ENCODE measurements around the gene TGFBR3. TPM values are rescaled to one million over a fixed set of nuclear protein-coding genes. Genes with fewer than 3 reads are reported as not detected.

Gene TGFBR3
- total RNA-seq, 1 donor from 2014 or later = 69.2 TPM

DNA sequence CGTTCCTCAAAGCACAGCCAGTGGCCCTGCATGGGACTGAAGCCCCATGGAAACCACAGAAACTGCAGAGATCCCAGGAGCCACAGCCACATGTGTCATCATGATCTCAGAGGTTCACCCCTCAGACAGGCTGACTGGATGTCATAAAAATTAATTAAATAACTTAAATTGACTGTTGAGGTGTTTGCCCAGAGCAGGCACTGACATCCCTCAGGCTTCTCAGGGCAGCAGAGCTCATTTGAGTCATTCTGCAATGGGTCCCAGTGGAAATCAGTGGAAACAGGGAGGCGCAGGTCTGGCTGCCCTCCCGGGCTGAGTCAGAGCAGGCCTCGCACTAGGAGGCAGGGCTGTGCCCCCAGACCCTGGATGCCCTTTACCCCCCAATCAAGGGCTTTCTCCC, 250.2 kb downstream of the TGFBR3 start:
- DNase-seq = no peak

DNA sequence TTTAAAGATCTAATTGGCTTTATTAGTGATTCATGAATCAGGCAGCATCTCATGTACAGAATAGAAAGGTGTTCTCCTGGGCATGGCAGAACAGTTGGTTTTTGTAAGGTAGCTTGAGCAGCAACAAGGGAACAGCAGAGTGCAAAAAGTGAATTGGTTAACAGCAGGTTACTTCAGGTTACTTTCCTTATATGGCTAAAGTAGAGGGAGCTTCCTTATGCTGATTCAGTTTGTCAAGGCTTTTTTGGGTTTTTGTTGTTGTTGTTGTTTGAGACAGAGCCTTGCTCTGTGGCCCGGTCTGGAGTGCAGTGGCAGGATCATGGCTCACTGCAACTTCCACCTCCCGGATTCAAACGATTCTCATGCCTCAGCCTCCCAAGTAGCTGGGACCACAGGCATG, 252.5 kb downstream of the TGFBR3 start:
- no peak for DNase-seq

DNA sequence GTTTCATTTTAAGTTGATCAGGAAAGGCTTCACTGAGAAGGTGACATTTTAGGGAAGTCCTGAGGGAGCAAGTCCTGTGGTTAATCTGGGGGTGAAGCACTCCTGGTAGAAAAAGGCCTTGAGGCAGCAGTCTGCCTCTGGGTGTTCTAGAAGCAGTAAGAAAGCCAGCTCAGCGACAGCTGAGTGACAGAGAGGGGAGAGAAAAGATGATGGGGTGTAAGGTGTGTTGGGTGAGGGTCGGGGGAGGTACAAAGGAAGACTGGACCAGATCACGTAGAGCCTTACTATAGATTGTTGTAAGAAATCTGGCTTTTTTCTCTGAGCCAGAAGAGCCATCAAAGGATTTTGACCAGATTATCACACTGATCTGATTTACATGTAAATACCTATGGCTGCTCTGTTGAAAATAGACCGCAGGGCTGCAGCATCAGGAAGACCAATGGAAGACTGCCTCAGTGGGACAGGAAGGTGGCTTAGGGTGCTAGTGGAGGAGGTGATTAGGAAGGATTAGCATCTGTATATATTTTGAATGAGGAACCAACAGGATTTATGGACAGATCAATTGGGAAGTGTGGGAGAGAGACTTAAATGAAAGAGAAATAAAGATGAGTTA, 254.1 kb downstream of the TGFBR3 start:
- no peak for DNase-seq

DNA sequence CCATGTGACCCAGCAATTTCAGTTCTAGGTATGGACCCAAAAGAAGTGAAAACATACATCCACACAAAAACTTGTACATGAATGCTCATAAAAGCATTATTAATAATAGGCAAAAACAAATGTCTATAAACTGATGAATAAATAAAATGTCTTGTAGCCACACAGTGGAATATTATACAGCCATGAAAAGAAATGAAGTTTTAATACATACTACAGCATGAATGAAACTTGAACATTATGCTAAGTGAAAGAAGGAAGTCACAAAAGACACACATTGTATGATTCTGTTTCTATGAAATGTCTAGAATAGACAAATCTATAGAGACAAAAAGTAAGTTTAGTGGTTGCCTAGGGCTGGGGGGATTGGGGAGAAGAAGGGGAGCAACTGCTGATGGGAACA, 255.1 kb downstream of the TGFBR3 start:
- DNase-seq = no peak

Small RNA genes within 50 kb of the gene (small RNA-seq; reads per million reads assigned to genes)
- not detected for gene RN7SL653P (ENCODE audit: low replicate concordance)

Other genes with a start within 250 kb of the TGFBR3 start
- gene BRDT, start 63.2 kb upstream of the TGFBR3 start, total RNA-seq = not detected
- gene EPHX4, start 143.8 kb upstream of the TGFBR3 start, total RNA-seq = 0.41 TPM
- gene SETSIP, start 189.3 kb upstream of the TGFBR3 start, total RNA-seq = not detected
- 8.1 TPM for gene BTBD8, start 194.2 kb upstream of the TGFBR3 start, total RNA-seq